ENCODE data around the gene GID4.

GID4 gene

DNA sequence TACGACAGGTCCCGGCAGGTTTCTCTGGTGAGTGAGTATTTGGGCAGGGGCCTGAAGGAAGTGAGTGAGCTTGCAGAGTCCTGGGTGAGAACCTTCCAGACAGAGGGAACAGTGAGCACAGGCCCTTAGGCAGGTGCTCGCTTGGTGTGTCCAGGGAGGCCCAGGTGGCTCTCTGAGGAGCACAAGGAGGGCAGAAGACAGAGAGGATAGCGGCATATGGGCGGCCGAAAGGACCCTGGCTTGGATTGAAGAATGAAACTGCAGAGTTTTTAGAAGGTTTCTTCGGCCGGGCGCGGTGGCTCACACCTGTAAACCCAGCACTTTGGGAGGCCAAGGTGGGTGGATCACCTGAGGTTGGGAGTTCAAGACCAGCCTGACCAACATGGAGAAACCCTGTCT is 55.2 kb downstream of the GID4 start:
- Histone ChIP-seq H3K4me3 (no peak overlapping the region), H3K27ac (no peak overlapping the region)
- DNase-seq (ENCODE audit: low spot score), result no peak
- TF ChIP-seq, protein P1, sequence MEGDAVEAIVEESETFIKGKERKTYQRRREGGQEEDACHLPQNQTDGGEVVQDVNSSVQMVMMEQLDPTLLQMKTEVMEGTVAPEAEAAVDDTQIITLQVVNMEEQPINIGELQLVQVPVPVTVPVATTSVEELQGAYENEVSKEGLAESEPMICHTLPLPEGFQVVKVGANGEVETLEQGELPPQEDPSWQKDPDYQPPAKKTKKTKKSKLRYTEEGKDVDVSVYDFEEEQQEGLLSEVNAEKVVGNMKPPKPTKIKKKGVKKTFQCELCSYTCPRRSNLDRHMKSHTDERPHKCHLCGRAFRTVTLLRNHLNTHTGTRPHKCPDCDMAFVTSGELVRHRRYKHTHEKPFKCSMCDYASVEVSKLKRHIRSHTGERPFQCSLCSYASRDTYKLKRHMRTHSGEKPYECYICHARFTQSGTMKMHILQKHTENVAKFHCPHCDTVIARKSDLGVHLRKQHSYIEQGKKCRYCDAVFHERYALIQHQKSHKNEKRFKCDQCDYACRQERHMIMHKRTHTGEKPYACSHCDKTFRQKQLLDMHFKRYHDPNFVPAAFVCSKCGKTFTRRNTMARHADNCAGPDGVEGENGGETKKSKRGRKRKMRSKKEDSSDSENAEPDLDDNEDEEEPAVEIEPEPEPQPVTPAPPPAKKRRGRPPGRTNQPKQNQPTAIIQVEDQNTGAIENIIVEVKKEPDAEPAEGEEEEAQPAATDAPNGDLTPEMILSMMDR (IDR thresholded peaks at IDR 0.05), result no peak

DNA sequence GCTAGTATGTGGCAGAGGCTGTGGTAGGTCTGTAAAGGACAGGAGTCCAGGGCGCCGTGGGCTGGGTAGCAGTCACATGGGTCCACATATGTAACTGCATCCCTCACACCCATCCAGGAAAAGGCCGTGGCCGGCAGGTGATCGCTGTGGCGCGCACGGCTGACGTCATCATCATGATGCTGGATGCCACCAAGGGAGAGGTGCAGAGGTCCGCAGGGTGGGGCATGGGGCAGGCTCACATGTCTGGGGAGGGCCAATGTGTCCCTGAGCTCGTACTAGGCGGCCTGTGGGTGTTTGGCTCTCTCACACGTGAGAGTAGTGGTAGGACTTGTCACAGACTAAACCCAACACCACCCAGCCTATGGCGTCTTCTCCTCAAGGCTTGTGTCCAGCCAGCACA is 60.3 kb downstream of the GID4 start:
- no peak overlapping the region for H3K4me3 ChIP-seq
- TF ChIP-seq, protein P1 (IDR thresholded peaks at IDR 0.05), result no peak
- no peak overlapping the region for H3K27ac ChIP-seq
- no peak for DNase-seq (ENCODE audit: low spot score)

DNA sequence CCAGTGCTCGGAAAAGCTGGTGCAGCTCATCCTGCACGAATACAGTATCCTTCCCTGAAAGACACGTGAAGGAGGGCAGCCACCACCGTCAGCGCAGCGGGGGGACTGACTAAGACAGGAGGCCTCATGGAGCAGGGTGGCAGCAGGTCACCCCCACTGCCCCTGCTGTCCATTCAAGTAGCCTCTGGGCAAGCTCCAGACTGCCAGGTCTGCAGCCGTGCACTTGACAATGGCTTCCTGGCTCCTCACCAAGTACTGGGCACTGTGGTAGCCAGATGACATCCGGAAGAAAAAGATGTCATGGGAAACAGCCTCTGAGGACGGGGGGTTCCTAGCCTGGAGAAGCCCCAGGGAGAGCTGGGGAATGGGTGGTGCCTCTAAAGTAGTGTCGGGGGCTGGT is 61.4 kb downstream of the GID4 start:
- no peak overlapping the region for H3K27ac ChIP-seq
- TF ChIP-seq, protein P1 (IDR thresholded peaks at IDR 0.05), result no peak
- DNase-seq (ENCODE audit: low spot score), result no peak
- H3K4me3 ChIP-seq, result no peak overlapping the region

DNA sequence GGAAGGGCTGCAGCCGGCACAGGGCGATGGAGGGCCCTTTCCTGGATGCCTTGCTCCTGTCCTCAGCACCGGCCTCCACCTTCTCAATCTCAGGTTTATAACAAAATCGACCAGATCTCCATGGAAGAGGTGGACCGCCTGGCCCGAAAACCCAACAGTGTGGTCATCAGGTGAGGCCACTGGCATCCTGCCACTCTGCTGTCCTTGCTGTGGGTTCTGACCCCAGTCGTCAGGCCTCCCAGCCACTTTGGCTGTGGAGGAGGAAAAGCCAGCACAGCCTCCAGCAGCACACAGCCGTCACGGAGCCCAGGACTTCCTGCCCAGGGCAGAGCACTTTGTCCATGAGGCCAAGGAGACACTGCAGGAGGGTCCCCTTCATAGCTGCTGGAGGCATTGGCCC is 62.6 kb downstream of the GID4 start:
- no peak for DNase-seq (ENCODE audit: low spot score)
- H3K27ac ChIP-seq, result no peak overlapping the region
- TF ChIP-seq, protein P1 (IDR thresholded peaks at IDR 0.05), result no peak
- H3K4me3 ChIP-seq, result no peak overlapping the region

DNA sequence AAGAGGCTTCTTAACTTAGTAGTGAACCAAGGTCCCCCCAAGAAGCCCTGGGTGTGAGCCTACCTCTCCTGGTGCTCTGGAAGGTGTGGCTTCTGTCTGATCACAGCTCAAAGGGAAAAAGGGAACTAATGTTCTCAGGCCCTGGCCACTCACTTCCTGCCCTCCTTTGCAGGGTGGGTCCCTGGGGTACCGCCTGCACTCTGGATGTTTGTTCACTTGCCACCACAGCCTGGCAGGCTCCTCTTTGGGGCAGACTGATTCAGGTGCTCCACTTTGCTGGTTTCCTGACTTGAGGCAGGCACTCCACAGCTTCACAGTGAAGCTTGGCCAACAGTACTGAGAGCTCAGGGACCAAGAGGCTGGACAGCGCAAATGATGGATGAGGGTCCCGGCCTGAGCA is 63.4 kb downstream of the GID4 start:
- TF ChIP-seq, protein P1 (IDR thresholded peaks at IDR 0.05), result no peak
- no peak for DNase-seq (ENCODE audit: low spot score)
- H3K27ac ChIP-seq, result no peak overlapping the region
- H3K4me3 ChIP-seq, result no peak overlapping the region

DNA sequence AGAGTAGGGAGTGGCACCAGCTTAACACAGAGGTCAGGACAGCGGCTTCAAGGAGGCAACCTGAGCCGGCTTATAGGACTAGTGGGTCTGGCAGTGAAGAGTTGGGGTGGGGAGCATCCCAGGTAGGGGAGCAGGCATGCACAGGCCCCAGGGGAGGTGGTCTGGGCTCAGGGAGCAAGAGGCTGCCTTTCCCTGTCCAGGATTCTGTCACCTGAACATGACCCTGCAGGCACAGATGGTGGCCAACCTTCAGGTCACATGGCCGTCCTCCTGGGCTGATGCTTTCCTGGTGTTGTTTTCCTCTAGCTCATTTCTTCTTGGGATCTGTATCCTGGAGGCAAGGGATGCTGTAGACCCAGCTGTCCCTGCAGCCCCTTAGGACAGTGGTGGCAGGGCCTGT is 65.8 kb downstream of the GID4 start:
- H3K27ac ChIP-seq, result no peak overlapping the region
- H3K4me3 ChIP-seq, result no peak overlapping the region
- TF ChIP-seq, protein P1 (IDR thresholded peaks at IDR 0.05), result no peak
- DNase-seq (ENCODE audit: low spot score), result no peak

DNA sequence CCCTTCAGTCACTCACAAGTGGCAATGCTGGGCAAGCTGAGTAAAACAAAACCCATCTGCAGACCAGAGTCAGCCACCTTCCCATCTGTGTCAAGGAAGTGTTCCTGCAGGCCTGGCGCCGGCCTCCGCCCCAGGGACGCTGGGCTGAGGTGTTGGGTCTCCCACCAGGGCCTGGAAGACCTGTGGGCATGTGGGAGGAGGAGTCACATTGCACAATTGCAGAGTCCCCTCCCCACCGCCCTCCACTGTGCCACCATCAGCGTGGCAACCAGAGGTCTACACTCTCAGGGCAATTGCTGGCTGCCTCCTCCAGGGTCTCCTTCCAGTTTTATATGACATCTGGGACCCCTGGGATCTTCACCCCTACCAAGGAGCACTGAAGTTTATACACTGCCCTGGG is 66.4 kb downstream of the GID4 start:
- TF ChIP-seq, protein P1 (IDR thresholded peaks at IDR 0.05), result no peak
- H3K4me3 ChIP-seq, result no peak overlapping the region
- DNase-seq (ENCODE audit: low spot score), result no peak
- no peak overlapping the region for H3K27ac ChIP-seq
